HL-60 (cell line): ENCODE data around the gene BUD23.

Source experiments
- DNase-seq, 2 experiments: peaks; one replicate each; pipeline ENCODE4 v3.0.0-alpha.2; 2010 to 2020; ENCODE audit warnings: low read depth in 1 of 2, low spot score in 1 of 2
- H3K27ac ChIP-seq: fragments of 250-450 bp; sonication (Bioruptor Pico); replicated peaks from 2 replicates; pipeline ENCODE4 v1.5.1; 2020; ENCODE audit warnings: mild to moderate bottlenecking, moderate library complexity
- H3K27me3 ChIP-seq: fragments of 250-450 bp; sonication (Bioruptor Pico); 2 replicates; pipeline ENCODE4 v1.5.1; 2021; ENCODE audit warnings: mild to moderate bottlenecking, moderate library complexity; ENCODE audit not compliant: insufficient read depth, poor library complexity, severe bottlenecking
- H3K4me3 ChIP-seq: replicated peaks from 2 replicates; pipeline ENCODE4 v1.5.1; 2011; ENCODE audit warnings: mild to moderate bottlenecking, control low read depth, low read length; ENCODE audit not compliant: insufficient read depth
- CTCF ChIP-seq: IDR thresholded peaks from one replicate; pipeline ENCODE4 v1.5.1; 2011; ENCODE audit warnings: low read length, control low read depth, inconsistent platforms; ENCODE audit not compliant: insufficient read depth
- GABPA ChIP-seq: IDR thresholded peaks from 2 replicates; pipeline ENCODE4 v1.6.1; 2012; ENCODE audit warnings: low read depth
- POLR2AphosphoS5 ChIP-seq: IDR thresholded peaks from 2 replicates; pipeline ENCODE4 v1.6.1; 2012; ENCODE audit warnings: low read depth
- SPI1 ChIP-seq: IDR thresholded peaks from 2 replicates; pipeline ENCODE4 v1.6.1; 2012; ENCODE audit warnings: low read depth, mild to moderate bottlenecking, borderline replicate concordance
- TF ChIP-seq, protein P1 (sequence below): IDR thresholded peaks from 2 replicates; pipeline ENCODE4 v1.6.1; 2012; ENCODE audit warnings: low read depth; ENCODE audit not compliant: insufficient replicate concordance

Gene BUD23

DNA sequence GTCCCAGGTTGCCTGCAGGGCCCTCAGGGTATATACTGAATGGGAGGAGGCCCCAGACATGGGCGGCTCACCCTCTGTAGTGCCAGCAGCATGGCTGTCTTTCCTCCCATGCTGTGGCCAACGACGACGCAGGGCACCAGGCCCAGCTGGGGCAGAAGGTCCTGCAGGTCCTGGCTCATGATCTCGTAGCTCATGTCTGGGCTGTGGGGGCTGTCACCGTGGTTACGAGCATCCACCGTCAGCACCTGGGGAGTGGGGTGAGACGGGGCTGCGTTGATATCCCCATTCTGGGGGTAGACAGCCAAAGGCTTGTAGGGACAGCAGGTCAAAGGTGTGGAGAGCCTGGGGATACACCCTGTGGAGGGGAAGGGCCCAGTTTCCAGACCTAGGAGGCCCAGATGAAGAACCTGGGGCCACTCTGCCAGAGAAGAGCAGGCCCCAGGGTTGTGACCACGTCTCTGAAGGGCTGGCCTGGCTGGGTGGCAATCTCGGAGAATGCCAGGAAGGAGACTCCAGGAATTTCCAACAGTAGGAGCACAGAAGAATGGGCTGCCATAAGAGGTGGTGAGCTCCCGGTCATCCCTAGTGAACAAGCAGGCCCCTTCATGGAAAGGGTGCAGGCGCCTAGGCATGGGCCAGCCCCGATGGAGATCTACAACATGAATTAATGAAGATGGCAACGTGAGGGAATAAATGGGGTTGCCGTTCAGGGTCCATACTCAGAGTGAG lies 54.3 kb downstream of the BUD23 start:
- DNase-seq: no peak
- no peaks in the 10 kb centered on the region for H3K27me3 ChIP-seq
- H3K27ac ChIP-seq: peak overlapping the region; percentile 85
- H3K4me3 ChIP-seq: peak overlapping the region; percentile 91
- TF ChIP-seq SPI1: no peak
- TF ChIP-seq CTCF: no peak
- TF ChIP-seq GABPA: no peak
- TF ChIP-seq POLR2AphosphoS5: no peak

GRCh38 chr7:73738220-73738611 lies 54.8 kb downstream of the BUD23 start:
- Histone ChIP-seq H3K27me3 (no peaks in the 10 kb centered on the region), H3K27ac (peak overlapping the region; percentile 85), H3K4me3 (peak overlapping the region; percentile 91)
- TF ChIP-seq GABPA: no peak
- TF ChIP-seq SPI1: peak; percentile 79
- TF ChIP-seq, protein P1, sequence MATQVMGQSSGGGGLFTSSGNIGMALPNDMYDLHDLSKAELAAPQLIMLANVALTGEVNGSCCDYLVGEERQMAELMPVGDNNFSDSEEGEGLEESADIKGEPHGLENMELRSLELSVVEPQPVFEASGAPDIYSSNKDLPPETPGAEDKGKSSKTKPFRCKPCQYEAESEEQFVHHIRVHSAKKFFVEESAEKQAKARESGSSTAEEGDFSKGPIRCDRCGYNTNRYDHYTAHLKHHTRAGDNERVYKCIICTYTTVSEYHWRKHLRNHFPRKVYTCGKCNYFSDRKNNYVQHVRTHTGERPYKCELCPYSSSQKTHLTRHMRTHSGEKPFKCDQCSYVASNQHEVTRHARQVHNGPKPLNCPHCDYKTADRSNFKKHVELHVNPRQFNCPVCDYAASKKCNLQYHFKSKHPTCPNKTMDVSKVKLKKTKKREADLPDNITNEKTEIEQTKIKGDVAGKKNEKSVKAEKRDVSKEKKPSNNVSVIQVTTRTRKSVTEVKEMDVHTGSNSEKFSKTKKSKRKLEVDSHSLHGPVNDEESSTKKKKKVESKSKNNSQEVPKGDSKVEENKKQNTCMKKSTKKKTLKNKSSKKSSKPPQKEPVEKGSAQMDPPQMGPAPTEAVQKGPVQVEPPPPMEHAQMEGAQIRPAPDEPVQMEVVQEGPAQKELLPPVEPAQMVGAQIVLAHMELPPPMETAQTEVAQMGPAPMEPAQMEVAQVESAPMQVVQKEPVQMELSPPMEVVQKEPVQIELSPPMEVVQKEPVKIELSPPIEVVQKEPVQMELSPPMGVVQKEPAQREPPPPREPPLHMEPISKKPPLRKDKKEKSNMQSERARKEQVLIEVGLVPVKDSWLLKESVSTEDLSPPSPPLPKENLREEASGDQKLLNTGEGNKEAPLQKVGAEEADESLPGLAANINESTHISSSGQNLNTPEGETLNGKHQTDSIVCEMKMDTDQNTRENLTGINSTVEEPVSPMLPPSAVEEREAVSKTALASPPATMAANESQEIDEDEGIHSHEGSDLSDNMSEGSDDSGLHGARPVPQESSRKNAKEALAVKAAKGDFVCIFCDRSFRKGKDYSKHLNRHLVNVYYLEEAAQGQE: no peak
- TF ChIP-seq POLR2AphosphoS5: no peak
- peak in 1 of 2 experiments; percentile 65 for DNase-seq

DNA sequence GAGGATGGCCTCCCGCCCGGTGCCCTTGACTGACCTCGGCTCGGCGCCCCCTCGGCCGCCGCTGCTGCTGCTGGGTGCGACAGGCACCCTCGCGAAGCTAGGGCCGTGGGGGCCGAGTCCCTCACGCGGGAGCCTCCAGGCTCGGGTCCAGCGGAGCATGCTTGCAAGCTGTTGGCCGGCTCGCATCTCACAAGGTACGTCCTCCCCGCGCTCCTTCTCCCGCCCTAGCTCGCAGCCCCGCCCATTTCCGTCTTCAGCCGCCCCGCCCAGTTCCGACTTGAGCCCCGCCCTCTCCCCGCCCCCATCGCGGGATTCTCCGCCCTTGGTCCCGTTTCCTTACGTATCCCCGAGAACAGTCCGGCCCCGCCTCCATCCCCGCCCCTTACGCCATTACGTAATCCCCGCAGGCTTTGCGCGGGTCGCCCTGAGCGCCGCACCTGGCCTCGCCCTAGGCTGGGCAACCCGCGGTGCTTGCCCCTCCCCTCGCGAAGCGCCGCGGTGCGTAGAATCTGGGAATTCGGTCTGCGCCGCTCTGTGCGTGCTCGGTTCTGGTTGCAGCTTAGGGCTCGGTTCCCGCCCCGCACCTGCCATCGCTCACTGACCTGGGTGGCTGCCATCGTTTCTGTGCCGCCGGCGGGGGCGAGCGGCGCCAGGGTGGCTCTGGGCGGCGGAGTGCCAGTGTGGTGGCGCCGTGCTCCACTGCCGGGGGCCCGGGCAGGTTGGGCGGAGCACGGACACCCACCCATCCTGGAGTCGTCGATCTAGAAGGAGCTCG lies 55.4 kb downstream of the BUD23 start, which contains the start of gene ABHD11:
ABHD11 (minus strand) TSS at position 191 of the 775 bp plus-strand sequence; CDS start at position 159, 32 bp downstream.
- peak within 1 kb of the TSS; percentile 91 for H3K4me3 ChIP-seq
- peak within 1 kb of the TSS; percentile 85 for H3K27ac ChIP-seq
- H3K27me3 ChIP-seq: no peaks in the 10 kb centered on the region
- DNase-seq: peak; percentile 96 to 97
- TF ChIP-seq SPI1 (no peak), GABPA (no peak), POLR2AphosphoS5 (peak; percentile 80)
- TF ChIP-seq, protein P1: no peak

DNA sequence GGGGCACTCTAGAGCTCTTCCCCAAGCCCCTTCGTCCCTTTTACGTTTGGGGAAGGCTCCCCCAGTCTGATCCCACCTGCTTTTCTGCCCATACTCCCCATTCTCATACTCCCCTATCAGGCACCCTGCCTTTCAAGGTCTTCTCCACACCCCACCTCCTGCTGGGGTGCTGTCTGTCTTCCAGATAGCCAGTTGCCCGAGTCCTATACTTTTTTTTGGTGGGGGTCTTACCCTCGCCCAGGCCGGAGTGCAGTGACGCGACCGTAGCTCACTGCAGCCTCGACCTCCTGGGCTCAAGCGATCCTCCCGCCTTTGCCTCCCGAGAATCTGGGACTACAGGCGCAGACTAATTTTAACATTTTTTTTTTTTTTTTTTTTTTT lies 56.0 kb downstream of the BUD23 start:
- Histone ChIP-seq H3K27me3 (no peaks in the 10 kb centered on the region), H3K4me3 (peak overlapping the region; percentile 91), H3K27ac (peak overlapping the region; percentile 59)
- no peak for DNase-seq
- TF ChIP-seq GABPA (no peak), SPI1 (no peak), POLR2AphosphoS5 (no peak), CTCF (no peak)
- TF ChIP-seq, protein P1: no peak
